NCI-H2227 treated with DMSO at 0.1 percent for 48 hours (cell line): ENCODE measurements around the gene YBX3.

Source experiments
- DNase-seq: peaks from one replicate; lab custom pipeline; 2025; lab: John Stamatoyannopoulos, UW

The YBX3 gene

DNA sequence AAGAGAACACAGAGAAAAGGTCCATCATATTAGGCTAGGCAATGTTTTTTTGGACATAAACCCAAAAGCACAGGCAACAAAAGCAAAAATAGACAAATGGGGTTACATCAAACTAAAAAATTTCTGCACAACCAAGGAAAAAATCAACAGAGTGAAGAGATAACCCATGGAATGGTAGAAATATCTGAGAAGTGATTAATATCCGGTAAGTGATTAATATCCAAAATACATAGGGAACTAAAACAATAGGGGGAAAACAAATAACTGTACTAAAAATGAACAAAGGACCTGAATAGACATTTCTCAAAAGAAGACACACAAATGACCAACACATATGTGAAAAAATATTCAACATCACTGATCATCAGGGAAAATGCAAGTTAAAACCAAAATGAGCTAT, 53.6 kb downstream of the YBX3 start:
- no peak for DNase-seq

DNA sequence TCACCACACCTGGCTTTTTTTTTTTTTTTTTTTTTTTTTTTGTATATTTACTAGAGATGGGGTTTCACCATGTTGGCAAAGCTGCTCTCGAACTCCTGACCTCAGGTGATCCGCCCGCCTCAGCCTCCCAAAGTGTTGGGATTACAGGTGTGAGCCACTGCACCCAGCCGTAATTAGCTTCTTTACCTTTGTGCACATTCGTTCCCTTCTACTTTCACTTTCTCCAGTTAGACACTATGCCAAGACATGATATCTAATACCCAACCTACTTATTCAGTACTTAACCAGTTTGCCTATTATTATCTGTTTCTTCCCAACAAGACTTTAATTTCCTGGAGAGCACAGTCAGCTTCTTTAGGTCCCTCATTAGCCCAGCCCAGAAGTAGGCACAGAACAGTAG, 54.6 kb downstream of the YBX3 start:
- no peak for DNase-seq

DNA sequence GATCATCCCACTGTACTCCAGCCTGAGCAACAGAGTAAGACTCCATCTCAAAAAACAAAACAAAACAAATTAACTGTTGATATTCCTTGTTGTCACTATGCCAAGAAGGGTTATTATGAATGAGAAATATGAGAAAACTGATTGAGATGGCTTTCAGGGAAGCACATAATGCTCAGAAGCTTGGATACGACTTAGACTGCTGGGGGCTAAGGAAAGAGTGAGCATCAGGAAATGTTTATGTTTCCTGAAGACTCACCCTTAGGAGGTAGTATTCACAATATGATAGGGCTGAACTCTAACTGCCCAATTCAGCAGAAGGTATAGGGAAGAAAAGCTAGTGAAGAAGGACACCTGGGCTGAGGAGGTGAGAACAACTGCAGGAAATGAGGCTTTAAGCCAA, 55.5 kb downstream of the YBX3 start:
- no peak for DNase-seq

DNA sequence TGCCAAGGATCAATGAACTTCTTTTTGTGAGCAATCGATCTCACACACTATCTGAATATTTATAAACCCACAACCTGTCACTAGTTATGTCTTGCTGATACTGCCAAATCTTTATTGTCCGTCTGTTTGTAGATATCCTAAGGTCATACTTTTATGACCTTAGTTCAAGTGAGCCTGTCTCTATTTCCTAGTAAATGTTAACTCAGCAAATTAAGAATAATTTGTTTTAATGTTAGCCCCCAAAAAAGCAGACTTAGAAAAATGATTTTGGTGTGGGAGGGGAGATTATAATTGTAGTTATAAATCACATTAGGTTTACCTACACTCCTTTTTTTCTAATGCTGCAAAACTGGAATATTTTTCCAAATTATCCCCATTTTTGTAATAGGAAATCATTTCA, 58.6 kb downstream of the YBX3 start:
- no peak for DNase-seq

DNA sequence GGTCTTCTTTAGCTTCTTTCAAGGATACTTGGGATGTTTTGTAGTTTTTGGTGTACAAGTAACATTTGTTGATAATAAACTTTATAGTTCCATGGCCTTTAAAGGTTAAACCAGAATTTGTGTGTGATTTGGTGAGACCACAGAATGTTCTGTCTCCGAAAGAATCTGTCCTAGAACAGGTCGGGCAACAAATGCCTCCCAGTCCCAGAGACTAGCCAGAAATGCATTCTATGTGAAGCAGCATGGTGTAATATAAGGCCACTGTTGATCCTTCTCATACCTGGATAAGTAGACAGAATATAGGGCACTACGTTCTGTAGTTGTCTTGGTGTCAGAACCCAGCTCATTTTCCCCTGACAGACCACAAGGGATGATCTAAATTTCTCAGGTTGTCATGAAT, 59.3 kb downstream of the YBX3 start:
- DNase-seq = no peak

DNA sequence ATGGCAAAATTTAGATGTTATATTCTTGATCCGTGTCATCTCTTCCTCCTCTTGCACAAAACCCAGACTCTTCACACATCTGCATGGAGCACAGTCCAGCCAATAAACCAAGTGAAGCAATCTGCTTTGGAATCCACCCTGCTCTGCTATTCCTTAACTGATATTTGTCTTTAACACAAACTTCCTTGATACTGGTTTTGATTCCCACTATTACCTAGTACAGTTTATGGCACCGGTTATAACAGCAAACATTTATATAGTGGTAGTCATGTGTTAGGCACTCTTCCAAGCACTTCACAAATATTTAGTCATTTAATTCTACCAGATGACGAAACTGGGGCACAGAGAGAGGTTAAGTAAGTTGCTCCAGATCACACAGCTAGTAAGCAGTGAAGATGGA, 61.8 kb downstream of the YBX3 start:
- no peak for DNase-seq

DNA sequence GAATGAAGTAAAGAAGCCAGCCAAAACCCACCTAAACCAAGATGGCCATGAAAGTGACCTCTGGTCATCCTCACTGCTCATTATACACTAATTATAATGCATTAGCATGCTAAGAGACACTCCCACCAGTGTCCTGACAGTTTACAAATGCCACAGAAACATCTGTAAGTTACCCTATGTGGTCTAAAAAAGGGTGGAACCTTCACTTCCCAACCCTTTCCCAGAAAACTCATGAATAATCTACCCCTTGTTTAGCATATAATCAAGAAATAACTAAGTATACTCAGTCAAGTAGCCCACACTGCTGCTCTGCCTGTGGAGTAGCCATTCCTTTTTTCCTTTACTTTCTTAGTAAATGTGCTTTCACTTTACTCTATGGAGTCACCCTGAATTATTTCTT, 69.1 kb downstream of the YBX3 start:
- no peak for DNase-seq

DNA sequence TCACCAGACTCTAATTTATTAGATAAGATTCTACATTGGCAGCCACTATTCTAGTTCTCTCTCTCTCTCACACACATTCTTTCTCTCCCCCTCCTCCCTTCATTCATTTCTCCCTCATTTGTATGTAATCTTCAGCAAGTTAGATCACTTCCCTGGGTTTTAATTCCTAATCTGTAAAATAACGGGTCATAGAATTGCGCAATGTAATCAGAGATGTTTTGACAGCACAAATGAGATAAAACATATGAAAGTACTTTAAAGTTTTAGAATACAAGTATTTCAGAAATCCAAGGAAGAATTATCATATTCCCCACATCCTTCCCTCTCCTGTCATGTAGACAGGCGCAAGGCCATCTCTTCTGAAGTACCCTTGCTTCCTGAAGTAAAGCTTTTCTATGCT, 70.9 kb downstream of the YBX3 start:
- no peak for DNase-seq
